COLO668 (cell line): ENCODE data around the gene MOSPD3.

Experiments used
- DNase-seq: peaks from one replicate; lab custom pipeline; 2025; ENCODE audit not compliant: unreplicated experiment; lab: John Stamatoyannopoulos, UW

Gene MOSPD3

GRCh38 chr7:100590077-100590737 lies 22.1 kb upstream of the MOSPD3 start:
- DNase-seq: no peak

- no peak for DNase-seq
Observed at GRCh38 chr7:100591596-100591995, 20.7 kb upstream of the MOSPD3 start.

- DNase-seq: no peak
Observed at GRCh38 chr7:100595188-100595587, 17.2 kb upstream of the MOSPD3 start.

GRCh38 chr7:100598425-100598824 lies 13.9 kb upstream of the MOSPD3 start:
- no peak for DNase-seq

GRCh38 chr7:100599911-100600729 lies 12.2 kb upstream of the MOSPD3 start:
- DNase-seq: peak; percentile 7

- no peak for DNase-seq
Observed at GRCh38 chr7:100600730-100601038, 11.7 kb upstream of the MOSPD3 start.

- DNase-seq: no peak
Observed at GRCh38 chr7:100602889-100603725, 9.2 kb upstream of the MOSPD3 start.

- no peak for DNase-seq
Observed at GRCh38 chr7:100603726-100604027, 8.7 kb upstream of the MOSPD3 start.

- DNase-seq: peak; percentile 73
Observed at GRCh38 chr7:100604028-100604975, 8.0 kb upstream of the MOSPD3 start.

GRCh38 chr7:100604976-100605911 lies 7.1 kb upstream of the MOSPD3 start:
- DNase-seq: no peak

- DNase-seq: no peak
Observed at GRCh38 chr7:100606313-100606712, 6.0 kb upstream of the MOSPD3 start.

- no peak for DNase-seq
Observed at GRCh38 chr7:100607111-100607510, 5.2 kb upstream of the MOSPD3 start.

GRCh38 chr7:100609958-100610357 lies 2.4 kb upstream of the MOSPD3 start:
- DNase-seq: no peak

GRCh38 chr7:100612730-100613390 lies 520 bp downstream of the MOSPD3 start:
- DNase-seq: peak; percentile 4

GRCh38 chr7:100613412-100614175 lies 1.3 kb downstream of the MOSPD3 start:
- no peak for DNase-seq

GRCh38 chr7:100614308-100614861 lies 2.0 kb downstream of the MOSPD3 start:
- no peak for DNase-seq

- DNase-seq: no peak
Observed at GRCh38 chr7:100620239-100620638, 7.9 kb downstream of the MOSPD3 start.

GRCh38 chr7:100620804-100621203 lies 8.5 kb downstream of the MOSPD3 start:
- DNase-seq: no peak
